GM21723 (cell line): Measurements from ENCODE around the gene KLHL17.
"Not testable (repeated sequence)": the region's sequence is repeated elsewhere in the genome, so short reads cannot be mapped to it uniquely, and the experiment has no call there.

Experiments
- ATAC-seq: cut with Tn5 transposase; IDR thresholded peaks from one replicate; pipeline ENCODE4 v1.9.1; 2021; ENCODE audit warnings: mild to moderate bottlenecking, moderate library complexity; ENCODE audit not compliant: unreplicated experiment

Gene KLHL17

DNA sequence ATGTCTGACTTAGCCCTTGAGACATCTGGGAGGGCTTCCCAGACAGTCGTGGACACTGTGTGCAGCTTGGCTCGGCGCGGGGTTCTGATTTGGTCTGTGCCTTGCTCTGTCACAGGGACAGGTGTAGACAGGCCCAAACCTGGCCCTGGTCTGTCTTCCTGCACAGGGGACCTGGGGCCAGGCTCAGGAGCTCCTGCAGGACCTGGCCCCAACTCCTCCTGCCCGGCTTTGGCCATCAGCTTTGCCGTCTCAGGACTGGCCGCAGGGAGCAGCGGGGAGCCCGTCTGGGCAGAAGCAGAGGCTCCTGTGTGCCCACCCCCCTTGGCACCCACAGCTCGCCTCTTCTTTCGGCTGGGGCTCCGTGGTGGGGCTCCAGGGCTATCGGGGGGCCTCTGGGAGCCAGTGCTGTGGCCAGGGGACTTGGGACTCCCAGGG, 19.8 kb downstream of the KLHL17 start:
- no peak for ATAC-seq

DNA sequence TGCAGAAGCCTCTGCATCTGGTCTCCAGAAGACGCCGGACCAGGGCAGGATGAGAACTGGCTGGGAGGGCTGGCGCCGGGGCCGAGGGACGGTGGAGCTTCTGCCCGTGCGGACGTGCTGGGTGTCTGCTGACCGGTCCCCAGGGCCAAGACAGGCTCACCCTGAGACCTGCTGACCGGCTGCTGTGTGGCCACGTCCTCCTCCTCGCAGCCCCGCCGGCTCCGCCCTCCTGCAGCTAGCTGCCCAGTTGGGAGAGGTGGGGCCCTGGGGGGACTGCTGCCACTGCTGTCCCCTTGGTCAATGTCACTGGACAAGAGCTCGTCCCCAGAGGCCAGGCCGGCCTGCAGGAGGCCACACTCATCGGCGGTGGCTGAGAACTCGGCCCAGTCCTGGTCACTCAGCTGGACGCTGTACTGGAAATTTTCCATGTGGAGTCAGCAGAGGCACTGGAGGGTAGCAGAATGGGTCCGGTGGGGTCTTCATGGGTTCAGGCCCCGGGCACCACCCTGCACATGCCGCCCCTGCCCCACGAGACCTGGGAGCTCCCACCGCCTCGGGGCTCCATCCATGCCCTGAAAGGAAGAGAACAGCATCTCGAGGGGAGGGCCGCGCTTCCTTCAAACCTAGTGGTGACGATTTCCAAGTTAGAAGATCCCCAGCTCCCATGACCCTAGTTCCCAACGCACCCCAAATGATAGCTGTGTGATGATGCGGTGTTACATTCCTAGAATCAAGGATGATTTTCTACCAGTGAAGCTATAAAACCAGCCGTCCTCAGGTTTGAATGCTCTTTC, 20.4 kb downstream of the KLHL17 start:
- no peak for ATAC-seq

DNA sequence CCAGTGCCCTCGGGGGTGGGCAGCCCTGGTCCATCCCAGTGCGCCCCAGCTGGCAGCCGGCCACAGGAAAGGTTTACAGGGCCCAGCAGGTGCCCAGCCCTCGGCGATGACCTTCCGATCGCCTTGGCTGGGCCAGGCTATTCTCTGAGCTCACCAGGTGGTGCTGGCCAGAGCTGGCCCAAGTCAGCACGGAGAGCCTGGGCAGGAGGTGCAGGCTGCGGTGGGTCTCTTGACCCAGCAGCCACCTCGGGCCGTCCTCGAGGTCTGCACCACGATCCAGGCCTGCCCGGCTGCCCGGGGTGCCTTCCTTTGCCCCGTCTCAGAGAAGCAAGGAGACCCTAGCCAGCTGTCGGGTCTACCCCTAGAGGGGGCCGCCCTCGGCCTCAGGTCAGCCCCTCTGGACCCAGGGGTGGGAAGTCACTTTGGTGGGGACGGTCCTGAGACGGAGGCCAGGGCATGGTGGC, 21.1 kb downstream of the KLHL17 start:
- ATAC-seq, result no peak

DNA sequence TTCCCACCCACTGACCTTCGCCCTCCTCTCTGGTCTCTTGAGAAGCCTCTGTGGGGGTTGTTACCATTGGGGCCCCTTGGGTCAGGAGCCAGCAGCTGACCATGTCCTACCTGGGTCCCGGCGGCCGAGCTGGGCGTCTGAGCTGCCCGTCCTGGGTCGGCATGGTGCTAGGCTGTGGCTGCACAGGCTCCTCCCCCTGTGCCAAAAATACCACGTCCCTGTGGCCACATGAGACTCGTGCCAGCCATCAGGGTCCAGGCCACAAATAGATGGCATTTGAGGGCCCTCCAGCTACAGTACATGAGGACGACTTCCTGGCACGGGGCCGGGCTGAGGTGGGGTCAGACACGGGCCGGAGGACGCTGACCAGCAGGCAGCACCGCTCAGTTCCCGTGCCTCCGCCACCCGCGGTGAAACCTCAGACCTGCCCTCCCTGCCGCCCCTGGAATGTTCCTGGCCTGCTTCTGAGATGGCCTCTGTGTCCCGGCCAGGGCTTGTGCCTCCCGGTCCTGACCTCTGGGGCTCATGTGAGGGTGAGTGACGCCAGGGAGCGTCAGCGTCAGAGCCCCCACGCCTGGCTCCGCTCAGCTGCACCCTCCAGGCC, 21.7 kb downstream of the KLHL17 start, which contains the start of gene PERM1:
Gene PERM1, minus strand, starts transcription at position 139 of the 604 bp plus-strand sequence. CDS start 1,064 bp downstream, outside the sequence.
- ATAC-seq, result no peak

DNA sequence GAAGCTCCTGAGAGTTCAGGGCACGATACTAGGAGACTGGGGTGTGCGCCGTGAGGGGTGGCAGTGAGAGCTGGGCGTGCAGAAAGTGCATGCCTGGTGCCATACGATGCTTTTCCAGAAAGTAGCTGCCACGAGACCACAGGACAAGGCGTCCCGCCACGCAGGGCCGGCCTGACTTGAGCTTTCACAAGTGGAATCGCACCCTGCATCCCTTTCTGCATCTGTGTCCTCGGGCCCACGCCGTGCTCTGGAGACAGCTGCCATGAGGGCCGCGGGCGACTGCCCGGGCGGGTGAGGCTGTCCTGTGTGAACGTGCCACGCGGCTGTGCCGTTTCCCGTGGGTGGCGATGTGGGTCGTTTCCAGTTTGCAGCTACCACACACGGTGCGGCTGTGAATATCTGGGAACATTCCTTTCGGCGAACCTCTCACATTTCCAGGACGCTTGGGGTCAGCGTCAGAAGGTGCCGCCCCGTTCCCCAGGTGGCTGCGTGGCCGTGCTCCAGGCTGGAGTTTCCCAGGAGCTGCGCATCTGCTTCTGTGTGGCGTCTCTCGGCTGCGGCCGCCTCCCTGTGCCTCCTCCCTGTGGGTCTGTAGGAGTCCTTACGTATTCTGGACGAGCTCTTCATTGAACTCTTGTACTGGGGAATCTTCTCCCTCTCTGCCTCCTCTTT, 22.5 kb downstream of the KLHL17 start:
- ATAC-seq, result no peak

DNA sequence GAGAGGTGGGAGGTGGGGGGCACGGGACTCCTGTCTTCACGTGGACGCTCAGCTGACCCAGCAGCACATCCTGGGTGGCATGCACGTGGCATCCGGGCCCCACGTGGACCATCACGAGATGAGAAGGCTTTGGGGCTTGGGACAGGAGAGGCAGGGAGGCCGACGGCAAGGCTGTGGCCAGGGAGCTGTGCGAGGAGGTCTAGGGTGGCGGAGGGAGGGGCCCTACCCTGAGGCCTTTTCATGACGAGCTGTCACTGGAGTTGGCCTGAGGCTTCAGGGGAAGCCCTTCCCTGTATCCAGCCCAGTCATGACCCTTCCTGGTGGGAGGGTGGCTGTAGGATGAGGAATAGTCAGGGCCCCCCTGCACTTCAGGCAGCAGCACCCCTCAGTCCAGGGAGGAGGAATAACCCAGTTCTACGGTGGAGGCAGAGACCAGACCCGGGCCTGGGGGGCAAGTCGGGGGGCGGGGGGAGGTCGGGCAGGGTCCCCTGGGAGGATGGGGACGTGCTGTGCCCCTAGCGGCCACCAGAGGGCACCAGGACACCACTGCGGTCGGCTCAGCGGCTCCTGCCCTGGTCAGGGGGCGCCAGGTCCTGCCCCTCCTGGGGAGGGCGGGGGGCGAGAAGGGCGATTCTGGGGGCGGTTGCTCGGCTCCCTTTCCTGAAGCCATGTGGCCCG, 23.6 kb downstream of the KLHL17 start:
- no peak for ATAC-seq

DNA sequence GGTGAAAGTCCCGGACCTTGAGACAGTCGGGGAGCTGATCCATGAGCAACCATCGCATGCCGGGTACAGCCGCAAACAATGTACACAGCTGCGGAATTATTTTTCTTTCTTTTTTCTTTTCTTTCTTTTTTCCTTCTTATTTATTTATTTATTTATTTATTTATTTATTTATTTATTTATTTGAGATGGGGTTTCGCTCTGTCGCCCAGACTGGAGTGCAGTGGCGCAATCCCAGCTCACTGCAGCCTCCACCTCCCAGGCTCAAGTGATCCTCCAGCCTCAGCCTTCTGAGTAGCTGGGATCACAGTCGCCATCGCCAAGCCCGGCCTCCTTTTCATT, 24.1 kb downstream of the KLHL17 start:
- no peak for ATAC-seq

DNA sequence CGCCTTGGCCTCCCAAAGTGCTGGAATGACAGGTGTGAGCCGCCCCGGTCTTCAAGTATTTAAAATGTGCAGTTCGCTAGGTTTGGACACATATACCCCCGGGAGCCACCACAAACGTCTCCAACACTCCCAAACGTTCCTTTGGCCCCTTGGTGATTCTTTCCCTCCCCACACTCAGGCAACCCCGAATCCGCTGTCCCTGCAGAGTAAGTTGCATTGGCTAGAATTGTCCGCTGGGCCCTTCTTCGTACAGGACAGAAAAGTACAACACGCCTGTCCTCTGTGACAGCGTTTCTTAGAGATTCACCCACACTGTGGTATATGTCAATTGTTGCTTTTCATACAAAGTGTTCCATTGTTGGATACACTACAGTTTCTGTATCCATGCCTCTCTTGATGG, 24.7 kb downstream of the KLHL17 start:
- no peak for ATAC-seq

DNA sequence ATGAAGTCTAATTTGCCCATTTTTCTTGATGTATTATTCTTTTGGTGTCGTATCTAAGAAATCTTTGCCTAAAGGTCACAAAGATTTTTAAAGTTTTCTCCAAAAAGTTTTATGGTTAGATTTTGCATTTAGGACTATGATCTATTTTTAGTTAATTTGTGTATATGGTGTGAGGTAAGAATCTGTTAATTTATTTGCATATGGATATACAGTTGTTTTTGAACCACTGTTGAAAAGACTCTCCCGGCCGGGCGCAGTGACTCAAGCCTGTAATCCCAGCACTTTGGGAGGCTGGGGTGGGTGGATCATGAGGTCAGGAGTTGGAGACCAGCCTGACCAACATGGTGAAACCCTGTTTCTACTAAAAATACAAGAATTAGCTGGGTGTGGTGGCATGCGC, 27.7 kb downstream of the KLHL17 start:
- ATAC-seq, result not testable (repeated sequence)

DNA sequence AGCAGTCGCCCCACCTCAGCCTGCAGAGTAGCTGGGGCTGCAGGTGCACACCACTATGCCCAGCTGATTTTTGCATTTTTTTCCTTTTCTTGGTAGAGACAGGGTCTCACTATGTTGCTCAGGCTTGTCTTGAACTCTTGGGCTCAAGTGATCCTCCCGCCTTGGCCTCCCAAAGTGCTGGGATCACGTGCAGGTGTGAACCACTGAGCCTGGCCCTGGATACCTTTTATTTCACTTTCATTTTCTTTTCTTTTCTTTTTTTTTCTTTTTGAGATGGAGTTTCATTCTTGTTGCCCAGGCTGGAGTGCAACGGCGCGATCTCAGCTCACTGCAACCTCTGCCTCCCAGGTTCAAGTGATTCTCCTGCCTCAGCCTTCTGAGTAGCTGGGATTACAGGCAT, 30.9 kb downstream of the KLHL17 start:
- ATAC-seq, result not testable (repeated sequence)

DNA sequence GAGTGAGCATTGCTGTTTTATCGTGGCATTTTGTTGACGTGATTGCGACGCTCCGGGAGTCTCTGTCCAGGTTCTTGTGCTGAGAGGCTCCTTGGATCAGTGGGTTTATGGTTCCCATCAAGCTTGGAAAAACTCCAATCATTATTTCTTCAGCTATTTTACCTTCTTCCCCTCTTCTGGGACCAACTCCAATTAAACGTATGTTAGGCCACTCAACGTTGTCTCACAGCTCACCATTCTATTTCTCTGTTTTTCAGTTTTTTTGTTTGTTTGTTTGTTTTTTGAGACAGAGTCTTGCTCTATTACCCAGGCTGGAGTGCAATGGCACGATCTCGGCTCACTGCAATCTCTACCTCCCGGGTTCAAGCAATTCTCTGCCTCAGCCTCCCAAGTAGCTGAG, 31.5 kb downstream of the KLHL17 start:
- no peak for ATAC-seq

DNA sequence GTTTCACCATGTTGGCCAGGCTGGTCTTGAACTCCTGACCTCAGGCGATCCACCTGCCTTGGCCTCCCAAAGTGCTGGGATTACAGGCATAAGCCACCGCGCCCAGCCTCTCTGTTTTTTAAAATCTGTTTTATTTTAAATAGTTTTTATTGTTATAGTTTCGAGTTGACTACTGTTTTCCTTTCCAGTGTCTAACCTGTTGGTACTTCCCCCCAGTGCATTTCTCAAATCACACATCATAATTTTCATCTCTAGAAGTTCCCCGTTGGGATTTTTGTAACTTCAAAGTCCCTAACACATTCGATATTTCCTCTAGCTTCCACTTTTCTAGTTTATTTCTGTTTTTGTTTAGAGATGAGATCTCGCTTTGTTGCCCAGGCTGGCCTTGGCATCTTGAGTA, 32.0 kb downstream of the KLHL17 start:
- no peak for ATAC-seq

DNA sequence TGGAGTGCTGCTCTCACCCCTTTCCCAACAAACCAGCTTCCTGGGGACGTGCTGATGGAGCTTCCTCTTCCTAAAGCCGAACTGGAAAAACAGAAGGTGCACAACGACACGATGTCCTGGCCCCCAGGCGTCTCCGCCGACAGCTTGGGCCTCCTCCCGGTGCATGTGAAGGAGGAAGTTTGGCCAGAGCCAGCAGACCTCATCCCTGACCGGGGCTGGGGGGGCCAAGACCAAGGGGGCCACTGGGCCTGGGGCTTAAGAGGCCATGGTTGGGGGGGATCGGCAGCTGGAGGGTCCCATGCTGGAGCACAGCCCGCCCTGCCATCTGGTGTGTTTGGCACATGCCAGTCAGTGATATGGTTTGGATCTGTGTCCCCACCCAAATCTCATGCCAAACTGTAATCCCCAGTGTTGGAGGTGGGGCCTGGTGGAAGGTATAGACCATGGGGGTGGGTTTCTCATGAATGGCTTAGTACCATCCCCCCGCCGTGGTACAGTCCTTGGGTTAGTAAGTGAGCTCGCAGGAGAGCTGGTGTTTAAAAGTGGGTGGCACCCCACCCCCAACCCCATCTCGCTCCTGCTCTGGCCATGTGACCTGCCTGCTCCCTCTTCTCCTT, 33.1 kb downstream of the KLHL17 start:
- ATAC-seq, result no peak

DNA sequence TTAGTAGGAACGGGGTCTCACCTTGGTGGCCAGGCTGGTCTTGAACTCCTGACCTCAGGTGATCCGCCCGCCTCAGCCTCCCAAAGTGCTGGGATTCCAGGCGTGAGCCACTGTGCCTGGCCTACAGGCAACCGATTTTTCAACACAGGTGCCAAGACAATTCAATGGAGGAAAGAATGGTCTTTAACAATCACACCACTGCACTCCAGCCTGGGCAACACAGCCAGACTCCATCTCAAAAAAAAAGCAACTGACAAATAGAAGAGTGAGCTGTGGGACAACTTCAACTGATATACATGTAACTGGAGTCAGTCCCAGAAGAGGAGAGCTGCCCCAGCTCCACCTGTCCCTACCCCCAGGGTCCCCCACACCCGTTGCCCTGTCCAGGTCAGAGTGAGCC, 34.2 kb downstream of the KLHL17 start:
- ATAC-seq, result not testable (repeated sequence)

DNA sequence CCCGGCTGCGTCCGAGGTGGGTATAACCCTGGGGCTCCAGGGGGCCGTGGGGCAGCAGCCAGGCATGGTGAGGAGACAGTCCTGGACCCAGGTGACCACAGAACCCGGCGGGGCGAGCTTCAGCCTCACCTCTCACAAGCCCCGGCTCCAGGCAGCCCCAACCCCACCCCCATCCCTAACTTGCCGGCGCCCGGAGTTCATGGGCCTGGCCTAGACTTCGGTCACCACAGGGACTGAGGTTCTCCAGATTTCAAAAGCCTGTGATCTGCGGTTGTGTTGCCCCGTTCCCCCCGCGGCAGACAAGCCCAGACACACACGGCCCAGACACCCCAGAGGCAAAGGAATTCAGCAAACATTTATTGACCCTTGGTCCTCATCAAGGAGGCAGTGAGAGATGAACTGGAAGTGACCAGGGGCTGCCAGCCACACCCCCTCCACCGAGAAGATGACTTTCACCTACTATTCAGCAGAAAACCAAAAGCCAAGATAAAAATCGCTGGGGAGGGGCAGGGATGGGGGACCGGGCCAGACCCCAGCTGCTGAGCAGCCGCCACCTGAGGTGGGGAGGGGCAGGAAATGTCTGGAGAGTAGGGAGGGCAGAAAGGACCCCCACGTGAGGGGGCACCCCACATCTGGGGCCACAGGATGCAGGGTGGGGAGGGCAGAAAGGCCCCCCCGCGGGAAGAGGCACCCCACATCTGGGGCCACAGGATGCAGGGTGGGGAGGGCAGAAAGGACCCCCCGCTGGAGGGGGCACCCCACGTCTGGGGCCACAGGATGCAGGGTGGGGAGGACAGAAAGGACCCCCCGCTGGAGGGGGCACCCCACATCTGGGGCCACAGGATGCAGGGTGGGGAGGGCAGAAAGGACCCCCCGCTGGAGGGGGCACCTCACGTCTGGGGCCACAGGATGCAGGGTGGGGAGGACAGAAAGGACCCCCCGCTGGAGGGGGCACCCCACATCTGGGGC, 35.6 kb downstream of the KLHL17 start:
- ATAC-seq, result no peak

DNA sequence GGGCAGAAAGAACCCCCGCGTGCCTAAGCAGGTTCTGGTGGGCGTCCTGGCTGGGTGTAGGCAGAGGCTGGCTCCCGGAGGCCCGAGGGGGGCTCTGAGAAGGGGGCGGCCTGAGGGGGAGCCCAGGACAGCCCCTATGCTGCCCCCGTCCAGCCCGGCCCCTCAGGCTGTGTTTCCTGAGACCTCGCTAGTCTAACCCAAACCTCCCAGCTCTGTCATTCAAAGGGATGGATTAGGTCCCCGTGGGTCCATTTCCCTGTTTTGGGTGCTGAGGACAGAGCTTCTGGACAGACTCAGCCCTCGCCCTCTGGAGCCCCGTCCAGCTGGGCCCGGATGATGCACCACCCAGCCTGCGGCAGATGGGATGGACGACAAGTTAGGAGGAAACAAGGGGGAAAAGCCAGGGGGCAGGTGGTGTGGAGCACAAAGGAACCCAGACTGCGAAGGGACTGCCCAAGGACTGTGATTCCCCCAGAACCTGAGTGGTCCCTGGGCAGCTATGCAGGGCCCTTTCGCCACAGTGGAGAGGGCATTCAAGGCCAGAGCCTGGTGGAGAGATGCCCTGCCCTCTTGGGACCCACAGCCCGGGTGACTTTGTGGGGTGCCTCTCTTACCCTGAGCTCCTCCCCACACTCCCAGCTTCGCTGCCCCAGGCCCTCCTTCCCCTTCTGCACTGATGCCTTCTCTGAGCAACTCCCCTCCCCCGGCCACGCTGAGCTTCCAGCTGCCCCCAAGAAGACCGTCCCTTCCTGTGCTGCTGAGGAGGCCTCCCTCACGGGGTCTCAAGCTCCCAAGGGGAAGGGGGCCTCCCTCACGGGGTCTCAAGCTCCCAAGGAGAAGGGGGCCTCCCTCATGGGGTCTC, 36.7 kb downstream of the KLHL17 start:
- ATAC-seq, result no peak

DNA sequence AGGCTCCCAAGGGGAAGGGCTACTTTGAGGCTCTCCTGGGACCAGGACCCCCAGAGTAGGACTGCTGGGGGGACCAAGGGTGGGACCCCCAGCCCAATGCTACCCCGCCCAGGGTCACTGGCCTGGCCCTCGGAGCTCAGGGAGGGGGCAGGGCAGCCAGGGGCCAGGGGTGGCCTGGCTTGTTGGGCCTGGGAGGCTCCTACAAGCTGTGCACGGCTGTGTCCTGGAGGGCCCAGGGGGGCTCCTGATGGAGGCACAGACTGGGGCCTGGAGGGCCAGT, 37.3 kb downstream of the KLHL17 start:
- ATAC-seq, result no peak

DNA sequence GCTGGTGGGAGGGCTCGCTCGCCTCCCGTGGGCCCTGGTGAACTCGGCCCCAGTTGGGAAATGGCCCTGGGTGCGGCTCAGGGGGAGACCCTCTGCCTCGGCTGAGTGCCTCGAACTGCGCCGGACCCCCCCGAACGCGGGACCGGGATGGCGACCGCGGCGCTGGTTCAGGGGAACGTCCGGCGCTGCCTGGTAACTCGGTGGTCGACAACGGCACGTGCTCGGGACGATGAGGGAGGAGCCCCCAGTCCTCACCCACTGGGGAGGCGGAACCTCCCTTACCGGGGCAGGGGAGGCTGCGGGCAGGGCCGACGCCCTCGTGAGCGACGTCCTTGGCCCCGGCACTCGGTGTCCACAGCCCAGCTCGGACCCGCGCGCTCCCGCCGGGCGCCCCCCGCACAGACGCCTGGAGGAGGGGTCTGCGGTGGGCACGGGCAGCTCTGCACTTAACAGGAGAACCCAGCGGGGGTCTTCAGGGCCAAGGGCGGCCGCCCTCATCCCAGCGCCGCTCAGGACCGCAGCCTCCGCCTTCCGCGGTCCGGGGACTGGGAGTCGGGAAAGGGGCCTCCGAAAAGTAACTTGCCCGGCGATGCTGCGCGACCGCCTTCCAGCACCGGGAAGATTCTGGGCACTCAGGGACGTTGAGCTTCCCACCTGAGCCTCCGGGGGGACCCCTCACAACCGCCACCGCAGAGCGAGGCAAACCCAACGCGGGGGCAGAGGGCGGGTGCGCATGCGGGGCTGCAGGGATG, 37.8 kb downstream of the KLHL17 start:
- no peak for ATAC-seq

DNA sequence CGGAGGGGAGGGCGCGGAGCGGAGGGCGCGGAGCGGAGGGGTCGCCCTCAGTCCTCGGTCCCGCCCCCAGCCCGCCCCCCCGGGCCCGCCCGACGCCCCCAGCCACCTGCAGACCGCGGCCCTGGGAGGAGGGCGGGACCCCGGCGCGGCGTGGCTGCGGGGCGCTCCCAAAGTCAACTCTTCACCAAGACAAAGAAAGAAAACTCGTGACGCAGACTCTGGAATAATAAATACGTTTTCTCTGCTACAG, 38.3 kb downstream of the KLHL17 start:
- no peak for ATAC-seq
